WTC11 (cell line): ENCODE measurements around the gene ARID1A. TPM values are rescaled to one million over a fixed set of nuclear protein-coding genes. Genes with fewer than 3 reads are reported as not detected.

Source experiments
- ATAC-seq: fragments of 200-7000 bp; cut with Tn5 transposase; 2 replicates; pipeline ENCODE4 v1.10.0; 2021; ENCODE audit warnings: mild to moderate bottlenecking, moderate library complexity
- CTCF ChIA-PET: fragments of 300-600 bp; sonication (Branson Sonifier 250); formaldehyde crosslinking; loops from one replicate; lab custom pipeline; 2021; ENCODE audit warnings: antibody characterized with exemption; lab: Charles Lee
- POLR2A ChIA-PET: fragments of 350-600 bp; sonication (Branson Sonifier 250); formaldehyde crosslinking; loops from one replicate; lab custom pipeline; 2021; ENCODE audit warnings: antibody characterized with exemption; lab: Charles Lee
- DNase-seq: peaks from one replicate; pipeline ENCODE4 v3.0.0; 2021; ENCODE audit warnings: low spot score
- H3K27ac Mint-ChIP-seq: 2 replicates; pipeline ENCODE4 v1.8.0; 2021; ENCODE audit warnings: mixed read lengths
- H3K27me3 Mint-ChIP-seq: 2 replicates; pipeline ENCODE4 v1.8.0; 2021; ENCODE audit warnings: low read depth, mild to moderate bottlenecking, moderate library complexity, mixed read lengths
- H3K36me3 Mint-ChIP-seq: 2 replicates; pipeline ENCODE4 v1.8.0; 2021; ENCODE audit warnings: mixed read lengths
- H3K4me1 Mint-ChIP-seq: 2 replicates; pipeline ENCODE4 v1.8.0; 2022; ENCODE audit warnings: mixed read lengths
- H3K4me3 Mint-ChIP-seq: 2 replicates; pipeline ENCODE4 v1.8.0; 2021; ENCODE audit warnings: mild to moderate bottlenecking, moderate library complexity, mixed read lengths
- H3K9me3 Mint-ChIP-seq: 2 replicates; pipeline ENCODE4 v1.8.0; 2021; ENCODE audit warnings: mixed read lengths
- ATF1 ChIP-seq: sonication (generic); formaldehyde crosslinking; IDR thresholded peaks from 2 replicates; pipeline ENCODE4 v1.8.1; 2023; ENCODE audit warnings: mild to moderate bottlenecking, moderate library complexity, missing genetic modification reagents
- CREM ChIP-seq: sonication (generic); formaldehyde crosslinking; IDR thresholded peaks from 2 replicates; pipeline ENCODE4 v1.8.1; 2022; ENCODE audit warnings: mild to moderate bottlenecking, missing genetic modification reagents, moderate library complexity
- FOXP1 ChIP-seq: sonication (generic); formaldehyde crosslinking; IDR thresholded peaks from 2 replicates; pipeline ENCODE4 v1.8.0; 2022; ENCODE audit warnings: missing genetic modification reagents, mild to moderate bottlenecking, moderate library complexity, borderline replicate concordance
- GABPB1 ChIP-seq: sonication (generic); formaldehyde crosslinking; IDR thresholded peaks from 2 replicates; pipeline ENCODE4 v1.8.1; 2023; ENCODE audit warnings: mild to moderate bottlenecking, missing genetic modification reagents
- IRF2 ChIP-seq: sonication (generic); formaldehyde crosslinking; IDR thresholded peaks from 2 replicates; pipeline ENCODE4 v1.8.0; 2022; ENCODE audit warnings: low read depth, missing genetic modification reagents, borderline replicate concordance
- MXD4 ChIP-seq: fragments of 250-450 bp; sonication (Bioruptor Pico); IDR thresholded peaks from 2 replicates; pipeline ENCODE4 v1.8.0; 2021; ENCODE audit warnings: mild to moderate bottlenecking, moderate library complexity, borderline replicate concordance
- NR3C1 ChIP-seq: sonication (generic); formaldehyde crosslinking; conservative IDR thresholded peaks from 2 replicates; pipeline ENCODE4 v1.8.1; 2023; ENCODE audit warnings: low read depth, mild to moderate bottlenecking, missing genetic modification reagents
- PRRX2 ChIP-seq: fragments of 250-450 bp; sonication (Bioruptor Pico); IDR thresholded peaks from 2 replicates; pipeline ENCODE4 v1.8.0; 2021; ENCODE audit warnings: mild to moderate bottlenecking
- RELA ChIP-seq: sonication (generic); formaldehyde crosslinking; IDR thresholded peaks from 2 replicates; pipeline ENCODE4 v1.8.1; 2022; ENCODE audit warnings: missing genetic modification reagents, mild to moderate bottlenecking, borderline replicate concordance
- SMAD4 ChIP-seq: sonication (generic); formaldehyde crosslinking; IDR thresholded peaks from 2 replicates; pipeline ENCODE4 v1.8.0; 2022; ENCODE audit warnings: mild to moderate bottlenecking, missing genetic modification reagents
- ZNF138 ChIP-seq: sonication (generic); formaldehyde crosslinking; conservative IDR thresholded peaks from 2 replicates; pipeline ENCODE4 v1.8.1; 2022; ENCODE audit warnings: mild to moderate bottlenecking, moderate library complexity, missing genetic modification reagents
- total RNA-seq: library from RNA; stranded (reverse); gene quantifications from 3 replicates; pipeline ENCODE4 v1.2.3, GENCODE V29; 2021
- TF ChIP-seq, protein P1 (sequence below): sonication (generic); formaldehyde crosslinking; IDR thresholded peaks from 2 replicates; pipeline ENCODE4 v1.8.1; 2023; ENCODE audit warnings: mild to moderate bottlenecking, missing genetic modification reagents, borderline replicate concordance
- TF ChIP-seq, protein P2 (sequence below): fragments of 250-450 bp; sonication (Bioruptor Pico); IDR thresholded peaks from 2 replicates; pipeline ENCODE4 v1.8.0; 2021; ENCODE audit warnings: mild to moderate bottlenecking
- TF ChIP-seq, protein P3 (sequence below): sonication (generic); formaldehyde crosslinking; IDR thresholded peaks from 2 replicates; pipeline ENCODE4 v1.8.1; 2022; ENCODE audit warnings: low read depth, missing genetic modification reagents, borderline replicate concordance
- TF ChIP-seq, protein P4 (sequence below): sonication (generic); formaldehyde crosslinking; IDR thresholded peaks from 2 replicates; pipeline ENCODE4 v1.8.1; 2022; ENCODE audit warnings: low read depth, mild to moderate bottlenecking, moderate library complexity, missing genetic modification reagents, borderline replicate concordance
- TF ChIP-seq, protein P5 (sequence below): sonication (generic); formaldehyde crosslinking; IDR thresholded peaks from 2 replicates; pipeline ENCODE4 v1.8.0; 2022; ENCODE audit warnings: missing genetic modification reagents
- TF ChIP-seq, protein P6 (sequence below): fragments of 250-450 bp; sonication (Bioruptor Pico); IDR thresholded peaks from 2 replicates; pipeline ENCODE4 v1.9.0; 2021; ENCODE audit warnings: mild to moderate bottlenecking
- TF ChIP-seq, protein P7 (sequence below): sonication (generic); formaldehyde crosslinking; IDR thresholded peaks from 2 replicates; pipeline ENCODE4 v1.8.0; 2023; ENCODE audit warnings: mild to moderate bottlenecking, missing genetic modification reagents

ARID1A gene
- total RNA-seq, 1 experiment from 2014 or later = 98.0 TPM

DNA sequence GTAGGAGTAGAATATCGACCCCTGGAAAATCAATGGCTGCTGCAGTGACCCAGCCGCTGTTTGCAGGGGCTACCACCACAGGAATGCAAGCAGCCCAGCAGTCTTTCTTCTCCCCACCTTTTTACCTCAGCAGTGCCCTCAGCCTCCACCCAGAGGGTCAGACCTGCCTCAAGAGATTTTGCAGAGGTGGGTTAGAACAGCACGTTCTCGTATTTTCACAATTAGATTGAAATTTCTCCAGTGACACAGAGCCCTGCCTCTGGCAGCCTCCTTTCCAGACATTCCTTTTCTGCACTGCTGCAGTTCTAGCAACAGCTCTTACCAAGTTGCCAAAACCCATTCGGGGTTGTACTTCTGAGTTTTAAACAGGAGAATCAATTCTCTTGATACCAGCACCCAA is 53.6 kb downstream of the ARID1A start (continued):
- TF ChIP-seq, protein P1, sequence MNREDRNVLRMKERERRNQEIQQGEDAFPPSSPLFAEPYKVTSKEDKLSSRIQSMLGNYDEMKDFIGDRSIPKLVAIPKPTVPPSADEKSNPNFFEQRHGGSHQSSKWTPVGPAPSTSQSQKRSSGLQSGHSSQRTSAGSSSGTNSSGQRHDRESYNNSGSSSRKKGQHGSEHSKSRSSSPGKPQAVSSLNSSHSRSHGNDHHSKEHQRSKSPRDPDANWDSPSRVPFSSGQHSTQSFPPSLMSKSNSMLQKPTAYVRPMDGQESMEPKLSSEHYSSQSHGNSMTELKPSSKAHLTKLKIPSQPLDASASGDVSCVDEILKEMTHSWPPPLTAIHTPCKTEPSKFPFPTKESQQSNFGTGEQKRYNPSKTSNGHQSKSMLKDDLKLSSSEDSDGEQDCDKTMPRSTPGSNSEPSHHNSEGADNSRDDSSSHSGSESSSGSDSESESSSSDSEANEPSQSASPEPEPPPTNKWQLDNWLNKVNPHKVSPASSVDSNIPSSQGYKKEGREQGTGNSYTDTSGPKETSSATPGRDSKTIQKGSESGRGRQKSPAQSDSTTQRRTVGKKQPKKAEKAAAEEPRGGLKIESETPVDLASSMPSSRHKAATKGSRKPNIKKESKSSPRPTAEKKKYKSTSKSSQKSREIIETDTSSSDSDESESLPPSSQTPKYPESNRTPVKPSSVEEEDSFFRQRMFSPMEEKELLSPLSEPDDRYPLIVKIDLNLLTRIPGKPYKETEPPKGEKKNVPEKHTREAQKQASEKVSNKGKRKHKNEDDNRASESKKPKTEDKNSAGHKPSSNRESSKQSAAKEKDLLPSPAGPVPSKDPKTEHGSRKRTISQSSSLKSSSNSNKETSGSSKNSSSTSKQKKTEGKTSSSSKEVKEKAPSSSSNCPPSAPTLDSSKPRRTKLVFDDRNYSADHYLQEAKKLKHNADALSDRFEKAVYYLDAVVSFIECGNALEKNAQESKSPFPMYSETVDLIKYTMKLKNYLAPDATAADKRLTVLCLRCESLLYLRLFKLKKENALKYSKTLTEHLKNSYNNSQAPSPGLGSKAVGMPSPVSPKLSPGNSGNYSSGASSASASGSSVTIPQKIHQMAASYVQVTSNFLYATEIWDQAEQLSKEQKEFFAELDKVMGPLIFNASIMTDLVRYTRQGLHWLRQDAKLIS (CRISPR knock-in tag) = no peak

DNA sequence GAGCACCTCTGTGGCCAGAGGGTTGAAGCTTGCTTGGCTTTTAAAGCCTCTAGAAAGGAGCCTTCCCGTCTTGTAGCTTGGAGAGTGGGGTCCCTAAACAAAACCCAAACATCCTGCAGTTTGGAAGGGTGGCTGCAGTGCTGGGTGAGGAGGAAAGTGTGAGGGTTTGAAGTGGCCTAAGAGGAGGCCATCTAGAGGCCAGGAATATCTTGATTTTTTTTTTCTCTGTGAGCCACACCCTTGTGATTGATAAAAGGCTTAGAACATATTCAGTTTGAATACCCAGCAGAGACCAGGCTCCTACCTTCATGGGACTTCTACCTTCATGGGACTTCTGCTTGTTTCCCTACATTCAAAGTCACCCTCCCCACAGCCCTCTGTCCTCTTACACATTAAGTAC is 54.6 kb downstream of the ARID1A start:
- no peaks in the 10 kb centered on the region for H3K9me3 Mint-ChIP-seq
- DNase-seq (no peak), ATAC-seq (no peak)
- ChIA-PET POLR2A (interaction anchor here (0.6 kb wide), 1 partner anchor 41 kb away, joined by 4 read pairs; no protein-coding TSS in a partner anchor), CTCF (interaction anchor here (1.0 to 1.2 kb wide), 2 partner anchors 38 to 73 kb away, joined by 3 read pairs; no protein-coding TSS in a partner anchor)
- no peak overlapping the region for H3K4me3 Mint-ChIP-seq
- no peak overlapping the region for H3K27ac Mint-ChIP-seq
- H3K27me3 Mint-ChIP-seq = no peaks in the 10 kb centered on the region
- H3K4me1 Mint-ChIP-seq = no peaks in the 10 kb centered on the region; the same call in 1 of the 2 replicates
- peaks cover 78% of the 10 kb centered on the region for H3K36me3 Mint-ChIP-seq
- TF ChIP-seq IRF2 (CRISPR knock-in tag) (no peak), NR3C1 (CRISPR knock-in tag) (no peak), SMAD4 (CRISPR knock-in tag) (no peak), RELA (no peak), CREM (CRISPR knock-in tag) (no peak), ATF1 (CRISPR knock-in tag) (no peak), GABPB1 (CRISPR knock-in tag) (no peak), PRRX2 (CRISPR knock-in tag) (no peak), ZNF138 (CRISPR knock-in tag) (no peak), MXD4 (CRISPR knock-in tag) (no peak), FOXP1 (no peak)
- TF ChIP-seq, protein P2, sequence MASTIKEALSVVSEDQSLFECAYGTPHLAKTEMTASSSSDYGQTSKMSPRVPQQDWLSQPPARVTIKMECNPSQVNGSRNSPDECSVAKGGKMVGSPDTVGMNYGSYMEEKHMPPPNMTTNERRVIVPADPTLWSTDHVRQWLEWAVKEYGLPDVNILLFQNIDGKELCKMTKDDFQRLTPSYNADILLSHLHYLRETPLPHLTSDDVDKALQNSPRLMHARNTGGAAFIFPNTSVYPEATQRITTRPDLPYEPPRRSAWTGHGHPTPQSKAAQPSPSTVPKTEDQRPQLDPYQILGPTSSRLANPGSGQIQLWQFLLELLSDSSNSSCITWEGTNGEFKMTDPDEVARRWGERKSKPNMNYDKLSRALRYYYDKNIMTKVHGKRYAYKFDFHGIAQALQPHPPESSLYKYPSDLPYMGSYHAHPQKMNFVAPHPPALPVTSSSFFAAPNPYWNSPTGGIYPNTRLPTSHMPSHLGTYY (CRISPR knock-in tag) = no peak
- TF ChIP-seq, protein P3, sequence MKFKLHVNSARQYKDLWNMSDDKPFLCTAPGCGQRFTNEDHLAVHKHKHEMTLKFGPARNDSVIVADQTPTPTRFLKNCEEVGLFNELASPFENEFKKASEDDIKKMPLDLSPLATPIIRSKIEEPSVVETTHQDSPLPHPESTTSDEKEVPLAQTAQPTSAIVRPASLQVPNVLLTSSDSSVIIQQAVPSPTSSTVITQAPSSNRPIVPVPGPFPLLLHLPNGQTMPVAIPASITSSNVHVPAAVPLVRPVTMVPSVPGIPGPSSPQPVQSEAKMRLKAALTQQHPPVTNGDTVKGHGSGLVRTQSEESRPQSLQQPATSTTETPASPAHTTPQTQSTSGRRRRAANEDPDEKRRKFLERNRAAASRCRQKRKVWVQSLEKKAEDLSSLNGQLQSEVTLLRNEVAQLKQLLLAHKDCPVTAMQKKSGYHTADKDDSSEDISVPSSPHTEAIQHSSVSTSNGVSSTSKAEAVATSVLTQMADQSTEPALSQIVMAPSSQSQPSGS (CRISPR knock-in tag) = no peak
- TF ChIP-seq, protein P4, sequence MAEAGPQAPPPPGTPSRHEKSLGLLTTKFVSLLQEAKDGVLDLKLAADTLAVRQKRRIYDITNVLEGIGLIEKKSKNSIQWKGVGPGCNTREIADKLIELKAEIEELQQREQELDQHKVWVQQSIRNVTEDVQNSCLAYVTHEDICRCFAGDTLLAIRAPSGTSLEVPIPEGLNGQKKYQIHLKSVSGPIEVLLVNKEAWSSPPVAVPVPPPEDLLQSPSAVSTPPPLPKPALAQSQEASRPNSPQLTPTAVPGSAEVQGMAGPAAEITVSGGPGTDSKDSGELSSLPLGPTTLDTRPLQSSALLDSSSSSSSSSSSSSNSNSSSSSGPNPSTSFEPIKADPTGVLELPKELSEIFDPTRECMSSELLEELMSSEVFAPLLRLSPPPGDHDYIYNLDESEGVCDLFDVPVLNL (CRISPR knock-in tag) = no peak
- TF ChIP-seq, protein P5, sequence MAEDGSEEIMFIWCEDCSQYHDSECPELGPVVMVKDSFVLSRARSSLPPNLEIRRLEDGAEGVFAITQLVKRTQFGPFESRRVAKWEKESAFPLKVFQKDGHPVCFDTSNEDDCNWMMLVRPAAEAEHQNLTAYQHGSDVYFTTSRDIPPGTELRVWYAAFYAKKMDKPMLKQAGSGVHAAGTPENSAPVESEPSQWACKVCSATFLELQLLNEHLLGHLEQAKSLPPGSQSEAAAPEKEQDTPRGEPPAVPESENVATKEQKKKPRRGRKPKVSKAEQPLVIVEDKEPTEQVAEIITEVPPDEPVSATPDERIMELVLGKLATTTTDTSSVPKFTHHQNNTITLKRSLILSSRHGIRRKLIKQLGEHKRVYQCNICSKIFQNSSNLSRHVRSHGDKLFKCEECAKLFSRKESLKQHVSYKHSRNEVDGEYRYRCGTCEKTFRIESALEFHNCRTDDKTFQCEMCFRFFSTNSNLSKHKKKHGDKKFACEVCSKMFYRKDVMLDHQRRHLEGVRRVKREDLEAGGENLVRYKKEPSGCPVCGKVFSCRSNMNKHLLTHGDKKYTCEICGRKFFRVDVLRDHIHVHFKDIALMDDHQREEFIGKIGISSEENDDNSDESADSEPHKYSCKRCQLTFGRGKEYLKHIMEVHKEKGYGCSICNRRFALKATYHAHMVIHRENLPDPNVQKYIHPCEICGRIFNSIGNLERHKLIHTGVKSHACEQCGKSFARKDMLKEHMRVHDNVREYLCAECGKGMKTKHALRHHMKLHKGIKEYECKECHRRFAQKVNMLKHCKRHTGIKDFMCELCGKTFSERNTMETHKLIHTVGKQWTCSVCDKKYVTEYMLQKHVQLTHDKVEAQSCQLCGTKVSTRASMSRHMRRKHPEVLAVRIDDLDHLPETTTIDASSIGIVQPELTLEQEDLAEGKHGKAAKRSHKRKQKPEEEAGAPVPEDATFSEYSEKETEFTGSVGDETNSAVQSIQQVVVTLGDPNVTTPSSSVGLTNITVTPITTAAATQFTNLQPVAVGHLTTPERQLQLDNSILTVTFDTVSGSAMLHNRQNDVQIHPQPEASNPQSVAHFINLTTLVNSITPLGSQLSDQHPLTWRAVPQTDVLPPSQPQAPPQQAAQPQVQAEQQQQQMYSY (CRISPR knock-in tag) = no peak
- TF ChIP-seq, protein P6, sequence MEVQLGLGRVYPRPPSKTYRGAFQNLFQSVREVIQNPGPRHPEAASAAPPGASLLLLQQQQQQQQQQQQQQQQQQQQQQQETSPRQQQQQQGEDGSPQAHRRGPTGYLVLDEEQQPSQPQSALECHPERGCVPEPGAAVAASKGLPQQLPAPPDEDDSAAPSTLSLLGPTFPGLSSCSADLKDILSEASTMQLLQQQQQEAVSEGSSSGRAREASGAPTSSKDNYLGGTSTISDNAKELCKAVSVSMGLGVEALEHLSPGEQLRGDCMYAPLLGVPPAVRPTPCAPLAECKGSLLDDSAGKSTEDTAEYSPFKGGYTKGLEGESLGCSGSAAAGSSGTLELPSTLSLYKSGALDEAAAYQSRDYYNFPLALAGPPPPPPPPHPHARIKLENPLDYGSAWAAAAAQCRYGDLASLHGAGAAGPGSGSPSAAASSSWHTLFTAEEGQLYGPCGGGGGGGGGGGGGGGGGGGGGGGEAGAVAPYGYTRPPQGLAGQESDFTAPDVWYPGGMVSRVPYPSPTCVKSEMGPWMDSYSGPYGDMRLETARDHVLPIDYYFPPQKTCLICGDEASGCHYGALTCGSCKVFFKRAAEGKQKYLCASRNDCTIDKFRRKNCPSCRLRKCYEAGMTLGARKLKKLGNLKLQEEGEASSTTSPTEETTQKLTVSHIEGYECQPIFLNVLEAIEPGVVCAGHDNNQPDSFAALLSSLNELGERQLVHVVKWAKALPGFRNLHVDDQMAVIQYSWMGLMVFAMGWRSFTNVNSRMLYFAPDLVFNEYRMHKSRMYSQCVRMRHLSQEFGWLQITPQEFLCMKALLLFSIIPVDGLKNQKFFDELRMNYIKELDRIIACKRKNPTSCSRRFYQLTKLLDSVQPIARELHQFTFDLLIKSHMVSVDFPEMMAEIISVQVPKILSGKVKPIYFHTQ = no peak
- TF ChIP-seq, protein P7, sequence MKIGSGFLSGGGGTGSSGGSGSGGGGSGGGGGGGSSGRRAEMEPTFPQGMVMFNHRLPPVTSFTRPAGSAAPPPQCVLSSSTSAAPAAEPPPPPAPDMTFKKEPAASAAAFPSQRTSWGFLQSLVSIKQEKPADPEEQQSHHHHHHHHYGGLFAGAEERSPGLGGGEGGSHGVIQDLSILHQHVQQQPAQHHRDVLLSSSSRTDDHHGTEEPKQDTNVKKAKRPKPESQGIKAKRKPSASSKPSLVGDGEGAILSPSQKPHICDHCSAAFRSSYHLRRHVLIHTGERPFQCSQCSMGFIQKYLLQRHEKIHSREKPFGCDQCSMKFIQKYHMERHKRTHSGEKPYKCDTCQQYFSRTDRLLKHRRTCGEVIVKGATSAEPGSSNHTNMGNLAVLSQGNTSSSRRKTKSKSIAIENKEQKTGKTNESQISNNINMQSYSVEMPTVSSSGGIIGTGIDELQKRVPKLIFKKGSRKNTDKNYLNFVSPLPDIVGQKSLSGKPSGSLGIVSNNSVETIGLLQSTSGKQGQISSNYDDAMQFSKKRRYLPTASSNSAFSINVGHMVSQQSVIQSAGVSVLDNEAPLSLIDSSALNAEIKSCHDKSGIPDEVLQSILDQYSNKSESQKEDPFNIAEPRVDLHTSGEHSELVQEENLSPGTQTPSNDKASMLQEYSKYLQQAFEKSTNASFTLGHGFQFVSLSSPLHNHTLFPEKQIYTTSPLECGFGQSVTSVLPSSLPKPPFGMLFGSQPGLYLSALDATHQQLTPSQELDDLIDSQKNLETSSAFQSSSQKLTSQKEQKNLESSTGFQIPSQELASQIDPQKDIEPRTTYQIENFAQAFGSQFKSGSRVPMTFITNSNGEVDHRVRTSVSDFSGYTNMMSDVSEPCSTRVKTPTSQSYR (CRISPR knock-in tag) = no peak
